Ishikawa (cell line): ENCODE measurements around the gene OR52B2.

ENCODE experiments used
- CEBPB ChIP-seq: IDR thresholded peaks from 2 replicates; pipeline ENCODE4 v1.6.1; 2012
- CREB1 ChIP-seq: IDR thresholded peaks from 2 replicates; pipeline ENCODE4 v1.6.1; 2012; ENCODE audit warnings: low read depth
- EGR1 ChIP-seq: IDR thresholded peaks from 2 replicates; pipeline ENCODE4 v1.6.1; 2012
- EP300 ChIP-seq: IDR thresholded peaks from 2 replicates; pipeline ENCODE4 v1.6.1; 2012; ENCODE audit warnings: borderline replicate concordance
- MAX ChIP-seq: IDR thresholded peaks from 2 replicates; pipeline ENCODE4 v1.6.1; 2012
- RAD21 ChIP-seq: IDR thresholded peaks from 2 replicates; pipeline ENCODE4 v1.6.1; 2012; ENCODE audit warnings: low read depth
- YY1 ChIP-seq: IDR thresholded peaks from 2 replicates; pipeline ENCODE4 v1.6.1; 2012; ENCODE audit warnings: low read depth
- ZBTB7A ChIP-seq: IDR thresholded peaks from 2 replicates; pipeline ENCODE4 v1.6.1; 2012; ENCODE audit warnings: low read depth
- TF ChIP-seq, protein P1 (sequence below): IDR thresholded peaks from 2 replicates; pipeline ENCODE4 v1.6.1; 2012

GRCh38 chr11:6203327-6203726 is 33.2 kb upstream of the OR52B2 start:
- TF ChIP-seq ZBTB7A (no peak), RAD21 (no peak), MAX (no peak), YY1 (no peak), CREB1 (no peak), EP300 (no peak), EGR1 (no peak), CEBPB (no peak)
- TF ChIP-seq, protein P1, sequence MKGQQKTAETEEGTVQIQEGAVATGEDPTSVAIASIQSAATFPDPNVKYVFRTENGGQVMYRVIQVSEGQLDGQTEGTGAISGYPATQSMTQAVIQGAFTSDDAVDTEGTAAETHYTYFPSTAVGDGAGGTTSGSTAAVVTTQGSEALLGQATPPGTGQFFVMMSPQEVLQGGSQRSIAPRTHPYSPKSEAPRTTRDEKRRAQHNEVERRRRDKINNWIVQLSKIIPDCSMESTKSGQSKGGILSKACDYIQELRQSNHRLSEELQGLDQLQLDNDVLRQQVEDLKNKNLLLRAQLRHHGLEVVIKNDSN, result no peak
